K562 (cell line): ENCODE results near the gene PMPCA. TPM values are rescaled to one million over a fixed set of nuclear protein-coding genes. Genes with fewer than 3 reads are reported as not detected.

ENCODE experiments used
- E2F1 ChIP-seq: sonication (generic); formaldehyde crosslinking; IDR thresholded peaks from 2 replicates; pipeline ENCODE4 v1.8.1; 2023; ENCODE audit warnings: mild to moderate bottlenecking, missing genetic modification reagents, moderate library complexity
- EGR1 ChIP-seq: fragments of 450-650 bp; conservative IDR thresholded peaks from 2 replicates; pipeline ENCODE4 v1.6.1; 2017; ENCODE audit warnings: mild to moderate bottlenecking
- EP400 ChIP-seq: fragments of 450-650 bp; IDR thresholded peaks from 2 replicates; pipeline ENCODE4 v1.6.1; 2017; ENCODE audit warnings: antibody characterized with exemption, mild to moderate bottlenecking, moderate library complexity
- FOXJ3 ChIP-seq: sonication (generic); formaldehyde crosslinking; IDR thresholded peaks from 2 replicates; pipeline ENCODE4 v1.4.0; 2020; ENCODE audit warnings: mild to moderate bottlenecking, missing genetic modification reagents
- SIN3B ChIP-seq: fragments of 450-650 bp; IDR thresholded peaks from 2 replicates; pipeline ENCODE4 v1.6.1; 2017; ENCODE audit warnings: low read depth, mild to moderate bottlenecking, moderate library complexity
- USF1 ChIP-seq: sonication (generic); formaldehyde crosslinking; IDR thresholded peaks from 2 replicates; pipeline ENCODE4 v1.9.0; 2022; ENCODE audit warnings: mild to moderate bottlenecking, missing genetic modification reagents
- VEZF1 ChIP-seq: fragments of 200-800 bp; sonication (Bioruptor generic); IDR thresholded peaks from 2 replicates; pipeline ENCODE4 v1.6.1; 2017; ENCODE audit warnings: missing genetic modification characterization, missing compliant biosample characterization
- ZNF785 ChIP-seq: fragments of 250-450 bp; sonication (Bioruptor Pico); IDR thresholded peaks from 2 replicates; pipeline ENCODE4 v1.4.0; 2020; ENCODE audit warnings: mild to moderate bottlenecking
- ZNF79 ChIP-seq: fragments of 250-450 bp; sonication (Bioruptor Pico); IDR thresholded peaks from 2 replicates; pipeline ENCODE4 v1.4.0; 2020; ENCODE audit warnings: low read depth, mild to moderate bottlenecking, moderate library complexity
- polyA plus RNA-seq, 8 experiments: library from polyadenylated mRNA; depleted of rRNA in 4 of 8; stranded (reverse) in 5 of 8; unstranded in 3 of 8; fragments of >200 nt; fragmentation: Nextera tagmentation in 2 of 8; fragmentation: Illumina TruSeq in 1 of 8; extraction: Ambion mirVana in 2 of 8; extraction: Trizol in 1 of 8; gene quantifications; 2 replicates each; pipeline versions ENCODE4 v1.2.1 to v1.2.3, GENCODE V29; 2011 to 2014; ENCODE audit warnings: inconsistent platforms in 1 of 8, missing spikeins in 1 of 8
- total RNA-seq, 7 experiments: library from RNA; depleted of rRNA in 6 of 7; stranded (reverse); fragments of >200 nt in 6 of 7; fragmentation: Illumina TruSeq in 2 of 7; extraction: Trizol in 2 of 7; gene quantifications; 2 replicates each; pipeline versions ENCODE4 v1.2.1 to v1.2.3, GENCODE V29; 2011 to 2021; ENCODE audit warnings: low replicate concordance in 1 of 7

PMPCA gene
- total and polyA plus RNA-seq, 9 of the 15 experiments (the other 6 are each of a cell fraction or from before 2014, with no cell fraction given) = 23.9 to 143 (median 86.6) TPM

DNA sequence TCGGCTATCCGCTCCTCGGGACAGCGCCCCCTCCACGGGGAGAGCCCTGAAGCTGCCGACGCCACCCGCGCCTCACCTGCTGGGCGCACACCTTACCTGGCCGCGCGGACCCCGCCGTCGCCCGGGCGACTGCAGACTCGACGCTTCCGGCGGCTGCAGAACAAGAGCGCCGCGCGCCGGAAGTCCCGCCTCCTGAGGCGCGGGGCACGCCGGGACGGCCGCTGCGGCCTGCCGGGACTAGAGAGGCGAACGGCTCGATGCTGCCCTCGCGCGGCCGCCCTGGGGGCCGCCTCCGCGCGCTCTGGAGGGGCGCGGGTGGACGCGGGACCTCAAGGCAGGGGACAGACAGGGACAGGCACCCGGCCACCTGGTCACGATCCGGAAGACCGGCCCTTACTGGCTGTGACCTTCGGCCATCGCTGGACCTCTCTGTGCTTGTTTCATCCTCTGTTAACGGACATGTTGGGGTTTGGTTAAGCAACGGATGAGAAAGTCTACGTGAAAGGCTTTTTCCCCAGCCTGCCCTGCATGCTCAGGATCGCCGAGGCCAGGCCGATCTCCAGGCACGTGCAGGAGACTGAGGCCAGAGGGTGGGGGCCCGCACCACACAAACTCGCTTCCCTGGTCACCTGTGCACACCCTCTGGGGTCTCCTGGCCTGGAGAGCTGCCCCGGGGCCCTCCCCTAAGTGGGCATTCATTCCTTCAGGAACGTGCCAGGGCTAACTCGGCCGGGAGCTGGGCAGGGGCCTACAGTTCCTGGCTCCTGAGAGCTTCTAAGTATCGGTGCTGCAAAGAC is 10.2 kb upstream of the PMPCA start, which contains the start of gene SNAPC4 (continued):
- TF ChIP-seq EGR1 (peak; percentile 55), ZNF785 (CRISPR knock-in tag) (no peak), EP400 (peak; percentile 57; the same call in 1 of the 2 replicates), VEZF1 (CRISPR knock-in tag) (peak; percentile 55), FOXJ3 (no peak), USF1 (CRISPR knock-in tag) (0 out of 2 replicates have a peak, but pooled peaks have one; percentile 22), E2F1 (peak; percentile 85), ZNF79 (CRISPR knock-in tag) (no peak), SIN3B (peak; percentile 84; the same call in 1 of the 2 replicates)
